ENCODE results near the gene ZC3HAV1.
"Not testable (repeated sequence)": the region's sequence is repeated elsewhere in the genome, so short reads cannot be mapped to it uniquely, and the experiment has no call there.

The ZC3HAV1 gene

GRCh38 chr7:139084709-139085108, 24.8 kb downstream of the ZC3HAV1 start:
- no peak for DNase-seq (ENCODE audit: low read depth)

GRCh38 chr7:139081584-139081983, 27.9 kb downstream of the ZC3HAV1 start:
- DNase-seq (ENCODE audit: low read depth): no peak

GRCh38 chr7:139080905-139081304, 28.6 kb downstream of the ZC3HAV1 start:
- no peak for DNase-seq (ENCODE audit: low read depth)

- DNase-seq (ENCODE audit: low read depth): no peak
Observed at GRCh38 chr7:139079861-139080260, 29.7 kb downstream of the ZC3HAV1 start.

GRCh38 chr7:139078911-139079310, 30.6 kb downstream of the ZC3HAV1 start:
- DNase-seq (ENCODE audit: low read depth): no peak

- DNase-seq (ENCODE audit: low read depth): no peak
Observed at GRCh38 chr7:139078399-139078798, 31.1 kb downstream of the ZC3HAV1 start.

GRCh38 chr7:139077706-139078105, 31.8 kb downstream of the ZC3HAV1 start:
- DNase-seq (ENCODE audit: low read depth): not testable (repeated sequence)

- no peak for DNase-seq (ENCODE audit: low read depth)
Observed at GRCh38 chr7:139075871-139076686, 33.4 kb downstream of the ZC3HAV1 start.

- DNase-seq (ENCODE audit: low read depth): peak; percentile 71
Observed at GRCh38 chr7:139075031-139075652, 34.4 kb downstream of the ZC3HAV1 start.

- no peak for DNase-seq (ENCODE audit: low read depth)
Observed at GRCh38 chr7:139072796-139073195, 36.7 kb downstream of the ZC3HAV1 start.

GRCh38 chr7:139071680-139072079, 37.8 kb downstream of the ZC3HAV1 start:
- no peak for DNase-seq (ENCODE audit: low read depth)

- DNase-seq (ENCODE audit: low read depth): no peak
Observed at GRCh38 chr7:139068544-139069399, 40.7 kb downstream of the ZC3HAV1 start.

GRCh38 chr7:139066315-139066714, 43.2 kb downstream of the ZC3HAV1 start:
- DNase-seq (ENCODE audit: low read depth): no peak

- DNase-seq (ENCODE audit: low read depth): no peak
Observed at GRCh38 chr7:139065323-139065722, 44.2 kb downstream of the ZC3HAV1 start.

GRCh38 chr7:139061416-139061815, 48.1 kb downstream of the ZC3HAV1 start:
- DNase-seq (ENCODE audit: low read depth): no peak

GRCh38 chr7:139060695-139061237, 48.8 kb downstream of the ZC3HAV1 start:
- DNase-seq (ENCODE audit: low read depth): no peak

- DNase-seq (ENCODE audit: low read depth): no peak
Observed at GRCh38 chr7:139059905-139060304, 49.6 kb downstream of the ZC3HAV1 start.

- DNase-seq (ENCODE audit: low read depth): peak; percentile 36
Observed at GRCh38 chr7:139058943-139059342, 50.6 kb downstream of the ZC3HAV1 start.

- no peak for DNase-seq (ENCODE audit: low read depth)
Observed at GRCh38 chr7:139055674-139056073, 53.8 kb downstream of the ZC3HAV1 start.

GRCh38 chr7:139054656-139055055, 54.9 kb downstream of the ZC3HAV1 start:
- DNase-seq (ENCODE audit: low read depth): not testable (repeated sequence)

GRCh38 chr7:139054101-139054500, 55.4 kb downstream of the ZC3HAV1 start:
- DNase-seq (ENCODE audit: low read depth): no peak

GRCh38 chr7:139051655-139052054, 57.9 kb downstream of the ZC3HAV1 start:
- no peak for DNase-seq (ENCODE audit: low read depth)

All from stromal cell of bone marrow (primary cell).